NCI-H82 (cell line): Measurements from ENCODE around the gene CBX8.

Experiments
- DNase-seq: peaks from one replicate; lab custom pipeline; 2025; lab: John Stamatoyannopoulos, UW

CBX8 gene

GRCh38 chr17:79750650-79751545 lies 46.0 kb downstream of the CBX8 start:
- DNase-seq = no peak

DNA sequence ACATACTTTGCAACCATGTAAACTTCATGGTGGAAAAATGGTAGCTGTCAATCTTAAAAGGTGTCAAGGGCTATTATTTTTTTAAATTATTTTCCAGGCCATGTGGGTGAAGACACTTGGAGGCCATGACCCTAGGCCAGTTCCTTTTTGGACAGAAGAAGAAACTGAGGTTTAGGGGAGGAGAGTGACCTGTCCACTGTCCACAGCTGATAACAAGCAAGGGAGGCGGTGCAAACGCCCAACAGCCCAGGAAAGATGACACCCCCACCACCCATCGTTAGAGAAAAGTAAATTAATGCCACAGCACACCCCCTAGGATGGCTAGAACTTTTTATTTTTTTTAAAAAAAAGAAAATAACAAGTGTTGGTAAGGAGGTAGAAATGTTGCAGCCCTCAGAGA lies 46.9 kb downstream of the CBX8 start:
- DNase-seq = no peak

DNA sequence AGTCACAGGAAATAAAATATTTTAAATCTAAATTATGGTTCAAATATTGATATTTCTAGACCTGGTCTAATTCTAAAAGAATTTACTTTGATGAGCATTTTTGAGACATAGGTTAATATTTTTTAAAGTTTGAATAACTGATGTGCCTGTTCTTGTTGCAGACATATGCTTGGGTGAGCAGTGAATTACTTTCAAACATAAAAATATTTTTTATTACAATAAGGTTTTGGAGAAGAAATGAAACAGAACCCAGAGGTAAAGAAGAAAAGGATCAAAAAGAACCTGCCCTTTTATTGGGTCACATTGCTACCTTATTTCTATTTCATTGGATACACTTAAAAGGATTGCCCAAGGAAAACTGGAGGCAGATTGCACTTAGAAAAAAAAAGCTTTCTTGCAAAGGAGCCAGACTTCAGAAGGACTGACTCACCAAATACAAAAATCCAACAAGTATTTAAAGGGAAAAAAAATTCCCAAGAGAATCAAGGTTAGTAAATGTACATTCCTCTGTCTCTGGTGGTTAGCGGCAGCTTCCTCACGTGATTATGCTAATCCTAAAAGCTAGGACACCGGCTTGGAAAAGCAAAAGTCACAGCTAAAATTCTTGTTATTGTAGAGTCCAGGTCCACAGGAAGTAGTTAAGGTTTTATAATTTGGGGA lies 47.6 kb downstream of the CBX8 start:
- DNase-seq = peak; percentile 37

DNA sequence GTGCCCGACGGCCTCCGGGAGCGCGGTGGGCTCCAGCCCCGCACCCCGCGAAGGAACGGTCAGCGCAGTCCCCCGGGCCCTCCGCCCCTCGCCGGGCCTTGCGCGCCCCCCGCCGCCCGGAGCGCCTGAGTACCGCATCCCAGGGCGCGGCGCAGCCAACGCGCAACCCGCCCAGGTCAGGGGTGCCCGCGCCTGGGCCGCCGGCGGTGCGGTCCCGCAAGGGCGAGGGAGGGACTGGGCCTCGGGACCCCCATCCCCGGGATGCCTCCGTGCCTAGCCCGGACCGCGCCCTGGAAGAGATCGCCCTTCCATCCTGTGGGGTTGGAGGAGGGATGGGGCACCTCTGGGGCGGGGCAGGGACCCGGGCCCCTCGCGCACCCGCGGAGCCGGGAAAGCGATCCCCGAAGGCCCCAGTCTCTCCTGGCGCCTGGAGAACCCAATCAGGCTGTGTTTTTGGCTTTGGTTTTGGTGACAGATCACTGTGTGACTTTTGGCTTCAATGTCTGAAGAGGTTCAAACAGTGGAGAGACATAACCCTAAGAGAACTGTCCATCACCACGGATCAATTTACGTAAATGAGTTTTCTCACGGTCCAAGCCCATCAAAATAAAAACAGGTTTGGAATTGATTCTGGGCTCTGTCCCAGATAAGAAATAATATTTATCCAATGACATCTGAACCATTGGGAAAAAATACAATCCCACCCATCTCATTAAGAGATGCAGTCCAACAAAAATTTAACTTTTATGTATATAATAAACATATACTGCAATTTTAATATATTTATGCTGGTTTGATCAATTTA lies 48.4 kb downstream of the CBX8 start:
- no peak for DNase-seq

- peak; percentile 39 for DNase-seq
Observed at GRCh38 chr17:79747508-79748294, 49.2 kb downstream of the CBX8 start.

GRCh38 chr17:79746889-79747507 lies 49.9 kb downstream of the CBX8 start:
- peak; percentile 35 for DNase-seq

- no peak for DNase-seq
Observed at GRCh38 chr17:79745641-79746105, 51.2 kb downstream of the CBX8 start.

- DNase-seq = no peak
Observed at GRCh38 chr17:79743614-79744013, 53.3 kb downstream of the CBX8 start.

GRCh38 chr17:79742951-79743476 lies 53.9 kb downstream of the CBX8 start:
- no peak for DNase-seq

DNA sequence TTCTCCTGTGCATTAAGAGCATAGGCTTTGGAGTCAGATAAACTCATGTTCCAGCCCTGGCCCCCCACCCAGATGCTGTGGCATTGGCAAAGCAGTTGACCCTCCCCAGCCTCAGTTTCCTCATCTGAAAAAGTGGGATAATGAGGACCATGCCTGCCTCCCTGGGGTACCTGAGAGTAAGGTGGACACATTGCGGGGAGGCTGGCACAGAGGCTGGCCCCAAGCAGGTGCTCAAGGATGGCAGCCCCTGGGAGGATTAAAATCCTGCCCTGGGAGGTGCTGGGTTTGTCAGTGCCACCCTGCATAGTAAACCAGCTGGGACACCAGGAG lies 54.3 kb downstream of the CBX8 start:
- DNase-seq = no peak
